Measurements from ENCODE around the gene PHIP. TPM values are rescaled to one million over a fixed set of nuclear protein-coding genes. Genes with fewer than 3 reads are reported as not detected.

PHIP gene
- total RNA-seq, 2 donors from 2014 or later = 20.8 to 22.8 TPM

DNA sequence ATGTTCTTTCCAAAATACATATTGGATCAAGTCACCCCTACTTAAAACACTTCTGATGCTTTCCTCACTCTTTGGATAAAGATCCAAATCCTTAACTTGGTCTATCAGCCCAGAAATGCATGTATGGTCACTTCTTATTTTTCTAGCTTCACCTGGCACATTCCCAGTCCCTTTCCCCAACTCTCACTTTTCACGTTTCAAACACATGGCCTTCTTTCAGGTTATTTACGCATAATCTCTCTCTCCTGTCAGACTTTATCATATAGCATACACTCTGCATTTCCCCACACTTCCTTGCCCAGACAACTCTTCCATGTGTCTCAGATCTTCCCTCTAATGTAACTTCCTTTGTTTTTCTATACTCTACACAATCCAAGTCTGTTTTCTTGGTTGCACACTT is 12.8 kb downstream of the PHIP start:
- Histone ChIP-seq H3K4me1 (peaks cover 12% of the 10 kb centered on the region), H3K36me3 (replicated peaks in 1 of 2; ENCODE audit: insufficient read depth in 1 of 2, low read depth in 2 of 2) (peaks cover 0 to 4% of the 10 kb centered on the region in 2 donors), H3K4me3 (no peak overlapping the region), H3K9me3 (no peaks in the 10 kb centered on the region), H3K27me3 (no peaks in the 10 kb centered on the region), H3K27ac (no peak overlapping the region)
- WGBS, 2 donors = 32 to 45% methylated on average over 2 of the region's 2 CpGs
- DNase-seq (no peak), ATAC-seq (no peak)
- TF ChIP-seq POLR2A (IDR thresholded peaks at IDR 0.05) = no peak
- TF ChIP-seq, protein P1, sequence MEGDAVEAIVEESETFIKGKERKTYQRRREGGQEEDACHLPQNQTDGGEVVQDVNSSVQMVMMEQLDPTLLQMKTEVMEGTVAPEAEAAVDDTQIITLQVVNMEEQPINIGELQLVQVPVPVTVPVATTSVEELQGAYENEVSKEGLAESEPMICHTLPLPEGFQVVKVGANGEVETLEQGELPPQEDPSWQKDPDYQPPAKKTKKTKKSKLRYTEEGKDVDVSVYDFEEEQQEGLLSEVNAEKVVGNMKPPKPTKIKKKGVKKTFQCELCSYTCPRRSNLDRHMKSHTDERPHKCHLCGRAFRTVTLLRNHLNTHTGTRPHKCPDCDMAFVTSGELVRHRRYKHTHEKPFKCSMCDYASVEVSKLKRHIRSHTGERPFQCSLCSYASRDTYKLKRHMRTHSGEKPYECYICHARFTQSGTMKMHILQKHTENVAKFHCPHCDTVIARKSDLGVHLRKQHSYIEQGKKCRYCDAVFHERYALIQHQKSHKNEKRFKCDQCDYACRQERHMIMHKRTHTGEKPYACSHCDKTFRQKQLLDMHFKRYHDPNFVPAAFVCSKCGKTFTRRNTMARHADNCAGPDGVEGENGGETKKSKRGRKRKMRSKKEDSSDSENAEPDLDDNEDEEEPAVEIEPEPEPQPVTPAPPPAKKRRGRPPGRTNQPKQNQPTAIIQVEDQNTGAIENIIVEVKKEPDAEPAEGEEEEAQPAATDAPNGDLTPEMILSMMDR (IDR thresholded peaks at IDR 0.05) = no peak
- intact Hi-C loops (cut with DNase I) = no loop called here

DNA sequence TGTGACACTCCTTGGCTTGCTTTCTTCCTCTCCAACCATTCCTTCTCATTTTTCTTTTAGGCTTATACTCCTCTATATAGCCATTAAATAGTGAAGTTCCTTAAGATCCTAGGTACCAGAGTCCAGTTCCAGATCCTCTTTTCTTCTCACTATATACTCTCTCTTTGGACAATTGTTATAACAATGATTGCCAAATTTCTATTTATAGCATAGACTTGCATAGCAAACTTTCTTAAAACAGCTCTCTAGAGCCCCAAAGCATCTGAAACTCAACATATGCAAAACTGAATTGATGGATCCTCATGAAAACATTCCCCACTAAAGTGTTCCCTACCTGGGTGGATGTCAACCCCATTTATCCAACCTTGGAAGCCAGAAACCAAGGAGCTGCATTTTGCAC is 13.4 kb downstream of the PHIP start:
- intact Hi-C loops (cut with DNase I) = no loop called here
- DNase-seq (no peak), ATAC-seq (no peak)
- Histone ChIP-seq H3K27me3 (no peaks in the 10 kb centered on the region), H3K27ac (no peak overlapping the region), H3K9me3 (no peaks in the 10 kb centered on the region), H3K4me3 (no peak overlapping the region), H3K4me1 (peaks cover 12% of the 10 kb centered on the region), H3K36me3 (replicated peaks in 1 of 2; ENCODE audit: insufficient read depth in 1 of 2, low read depth in 2 of 2) (peaks cover 0 to 4% of the 10 kb centered on the region in 2 donors)
- no peak for TF ChIP-seq POLR2A (IDR thresholded peaks at IDR 0.05)

DNA sequence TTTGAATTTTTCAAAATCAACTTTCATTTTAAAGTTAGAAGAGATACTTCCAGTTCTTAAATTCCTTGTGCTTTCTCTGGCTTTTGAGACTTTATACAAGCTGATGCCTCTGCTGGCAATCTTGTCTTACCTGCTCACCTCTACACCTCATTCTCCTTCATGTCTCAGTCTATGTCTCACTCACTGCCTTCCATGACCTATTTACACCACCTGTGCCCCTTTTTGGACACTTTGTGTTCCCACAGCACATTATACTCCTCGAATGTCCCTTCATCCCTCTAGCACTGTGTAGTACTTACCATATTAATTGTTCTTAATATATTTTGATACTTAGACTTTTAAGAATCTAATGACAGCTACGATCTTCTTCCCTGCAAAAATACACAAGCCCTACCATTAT is 15.3 kb downstream of the PHIP start:
- no peak for TF ChIP-seq POLR2A (IDR thresholded peaks at IDR 0.05)
- TF ChIP-seq, protein P1 (IDR thresholded peaks at IDR 0.05) = no peak
- H3K4me3 ChIP-seq = no peak overlapping the region
- no peaks in the 10 kb centered on the region for H3K9me3 ChIP-seq
- H3K4me1 ChIP-seq = peaks cover 12% of the 10 kb centered on the region
- intact Hi-C loops (cut with DNase I) = no loop called here
- WGBS, 2 donors = 85 to 90% methylated on average over 2 of the region's 2 CpGs
- no peak overlapping the region for H3K27ac ChIP-seq
- H3K36me3 ChIP-seq (replicated peaks in 1 of 2; ENCODE audit: insufficient read depth in 1 of 2, low read depth in 2 of 2) = peaks cover 0 to 12% of the 10 kb centered on the region in 2 donors
- DNase-seq (no peak), ATAC-seq (no peak)
- H3K27me3 ChIP-seq = no peaks in the 10 kb centered on the region

DNA sequence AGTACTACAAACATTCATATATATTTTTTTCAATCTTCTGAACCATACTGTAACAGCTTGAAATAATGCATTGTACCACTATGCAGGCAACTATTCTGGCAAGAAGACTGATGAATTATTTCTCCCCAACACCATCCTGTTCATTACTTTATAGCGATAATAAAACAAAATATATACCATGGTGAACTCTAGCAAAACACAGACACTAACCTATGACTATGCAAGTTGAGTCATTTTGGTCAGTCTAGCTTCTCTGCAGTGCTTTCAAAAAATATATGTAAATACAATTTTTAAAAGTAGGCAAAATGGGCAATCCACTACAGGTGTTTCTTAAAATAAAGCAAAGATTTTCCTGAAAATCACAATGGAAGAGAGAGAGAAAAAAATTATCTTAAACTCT is 20.3 kb downstream of the PHIP start:
- intact Hi-C loops (cut with DNase I) = no loop called here
- ATAC-seq = no peak

DNA sequence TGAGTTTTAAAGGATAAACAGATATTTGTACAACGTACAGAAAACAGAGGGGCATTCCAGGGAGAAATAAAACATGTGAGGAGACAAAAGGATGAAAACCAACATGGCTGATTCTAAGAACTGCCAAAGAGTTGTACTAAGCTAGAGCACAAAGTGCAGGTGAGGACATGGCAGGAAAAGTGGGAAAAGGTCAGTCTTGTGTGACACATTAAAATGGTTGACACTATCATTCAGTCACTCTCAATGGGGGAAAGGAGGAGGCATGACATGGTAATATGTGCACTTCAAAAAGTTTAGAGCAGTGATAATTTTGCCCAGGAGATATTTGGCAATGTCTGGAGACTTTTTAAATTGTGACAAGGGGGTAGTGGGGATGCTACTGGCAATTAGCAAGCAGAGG is 21.8 kb downstream of the PHIP start:
- peaks cover 4 to 14% of the 10 kb centered on the region in 2 donors for H3K36me3 ChIP-seq (replicated peaks in 1 of 2; ENCODE audit: insufficient read depth in 1 of 2, low read depth in 2 of 2)
- 52 to 56% methylated on average over 1 of the region's 1 CpG for WGBS, 2 donors
- H3K4me1 ChIP-seq = peaks cover 7% of the 10 kb centered on the region
- no peaks in the 10 kb centered on the region for H3K9me3 ChIP-seq
- H3K27ac ChIP-seq = no peak overlapping the region
- H3K27me3 ChIP-seq = no peaks in the 10 kb centered on the region
- intact Hi-C loops (cut with DNase I) = no loop called here
- DNase-seq (no peak), ATAC-seq (no peak)
- no peak overlapping the region for H3K4me3 ChIP-seq
- no peak for TF ChIP-seq POLR2A (IDR thresholded peaks at IDR 0.05)
- TF ChIP-seq, protein P1 (IDR thresholded peaks at IDR 0.05) = no peak

More for the DNA sequence above, 20.3 kb downstream of the PHIP start:
- Histone ChIP-seq H3K4me3 (no peak overlapping the region), H3K36me3 (replicated peaks in 1 of 2; ENCODE audit: insufficient read depth in 1 of 2, low read depth in 2 of 2) (peaks cover 0 to 14% of the 10 kb centered on the region in 2 donors), H3K27me3 (no peaks in the 10 kb centered on the region), H3K9me3 (no peaks in the 10 kb centered on the region), H3K4me1 (peaks cover 15% of the 10 kb centered on the region), H3K27ac (no peak overlapping the region)
- no peak for TF ChIP-seq POLR2A (IDR thresholded peaks at IDR 0.05)
- TF ChIP-seq, protein P1 (IDR thresholded peaks at IDR 0.05) = no peak
- no peak for DNase-seq
- WGBS, 2 donors = 94 to 100% methylated on average over 1 of the region's 1 CpG

All from body of pancreas (tissue), 4 donors.